Ectodermal cell (in vitro differentiated cells): ENCODE measurements around the gene SCN4A.
"Not testable (repeated sequence)": the region's sequence is repeated elsewhere in the genome, so short reads cannot be mapped to it uniquely, and the experiment has no call there.

Experiments
- H3K27ac ChIP-seq: 2 replicates; pipeline ENCODE4 v1.7.0; 2013; ENCODE audit warnings: mild to moderate bottlenecking, low read depth, low read length; ENCODE audit not compliant: insufficient read depth, poor library complexity, severe bottlenecking
- H3K27me3 ChIP-seq: 2 replicates; pipeline ENCODE4 v1.7.0; 2013; ENCODE audit warnings: mild to moderate bottlenecking, low read length; ENCODE audit not compliant: insufficient read depth, control insufficient read depth, poor library complexity, severe bottlenecking
- H3K36me3 ChIP-seq: one replicate; pipeline ENCODE4 v1.7.0; 2013; ENCODE audit warnings: low read length; ENCODE audit not compliant: control insufficient read depth, insufficient read depth
- H3K4me1 ChIP-seq: one replicate; pipeline ENCODE4 v1.7.0; 2013; ENCODE audit warnings: low read length; ENCODE audit not compliant: control insufficient read depth, insufficient read depth
- H3K4me3 ChIP-seq: 2 replicates; pipeline ENCODE4 v1.7.0; 2013; ENCODE audit warnings: low read depth, low read length, control low read depth; ENCODE audit not compliant: insufficient read depth
- H3K9me3 ChIP-seq: 2 replicates; pipeline ENCODE4 v1.7.0; 2013; ENCODE audit warnings: mild to moderate bottlenecking, low read length, moderate library complexity; ENCODE audit not compliant: control insufficient read depth
- WGBS, 2 experiments: methylation state at CpG; one replicate each; pipeline ENCODE4 v1.1.7; 2013; ENCODE audit warnings: missing lambda C conversion rate in 2 of 2; 5-methylcytosine and 5-hydroxymethylcytosine counted together

The SCN4A gene

DNA sequence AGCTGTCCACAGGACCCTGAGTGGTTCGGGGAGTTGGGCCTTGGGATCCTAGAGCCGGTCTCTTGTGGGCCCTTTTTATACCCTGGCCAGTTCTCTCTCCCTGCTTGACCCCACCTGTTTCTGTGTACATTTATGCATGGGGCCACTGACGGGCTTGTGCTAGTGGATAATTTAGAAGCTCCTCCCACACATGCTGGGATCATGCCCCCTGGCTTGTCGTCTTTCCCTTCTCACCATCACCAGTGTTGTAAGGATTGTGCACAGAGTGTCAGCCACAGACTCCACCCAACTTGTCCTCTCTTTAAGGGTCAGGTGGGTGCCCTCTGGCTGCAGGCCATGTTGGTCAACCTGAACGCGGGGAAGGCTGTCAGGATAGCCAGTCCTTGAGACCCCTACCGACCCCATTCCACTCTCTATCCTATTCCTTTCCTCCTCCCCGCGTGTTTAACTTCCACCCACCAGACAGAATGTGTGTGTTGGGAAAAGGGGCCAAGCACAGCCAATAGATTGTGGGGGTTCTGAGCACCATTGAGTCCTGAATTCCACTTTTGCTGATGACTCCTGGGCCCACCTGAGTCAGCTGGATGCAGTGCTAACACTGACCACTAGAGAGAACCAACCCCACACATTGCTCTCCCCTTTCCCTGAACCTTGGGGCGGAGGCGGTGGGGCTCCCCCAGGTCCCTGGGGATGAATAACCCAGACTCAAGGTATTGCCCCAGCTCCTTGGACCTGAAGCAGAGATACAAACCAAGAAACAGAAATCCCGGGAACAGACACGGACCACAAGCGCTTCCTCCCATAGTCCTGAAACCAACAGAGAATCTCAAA is 76.0 kb downstream of the SCN4A start, which contains the start of gene CSH1:
Gene CSH1 (minus strand): TSS at position 51 of the 831 bp plus-strand sequence. CDS start 63 bp downstream, outside the sequence.
- not testable (repeated sequence) for H3K4me3 ChIP-seq, H3K4me1 ChIP-seq, H3K27ac ChIP-seq, H3K36me3 ChIP-seq, H3K9me3 ChIP-seq, H3K27me3 ChIP-seq
- 95 to 97% methylated on average over 3 to 9 of the region's 14 CpGs for WGBS, 2 experiments

DNA sequence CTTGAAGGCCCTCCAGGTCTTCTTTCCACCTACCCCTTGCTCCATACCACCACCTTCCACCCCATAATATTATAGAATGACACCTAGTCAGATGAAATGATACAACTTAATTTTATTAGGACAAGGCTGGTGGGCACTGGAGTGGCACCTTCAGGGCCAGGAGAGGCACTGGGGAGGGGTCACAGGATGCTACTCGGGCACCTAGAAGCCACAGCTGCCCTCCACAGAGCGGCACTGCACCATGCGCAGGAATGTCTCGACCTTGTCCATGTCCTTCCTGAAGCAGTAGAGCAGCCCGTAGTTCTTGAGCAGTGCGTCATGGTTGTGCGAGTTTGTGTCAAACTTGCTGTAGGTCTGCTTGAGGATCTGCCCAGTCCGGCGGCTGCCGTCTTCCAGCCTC is 77.9 kb downstream of the SCN4A start:
- not testable (repeated sequence) for H3K27ac ChIP-seq, H3K27me3 ChIP-seq, H3K9me3 ChIP-seq, H3K36me3 ChIP-seq, H3K4me3 ChIP-seq, H3K4me1 ChIP-seq
- WGBS, 2 experiments, result 88 to 98% methylated on average over 3 to 8 of the region's 10 CpGs

GRCh38 chr17:63894021-63894420 is 78.7 kb downstream of the SCN4A start:
- not testable (repeated sequence) for H3K9me3 ChIP-seq, H3K27me3 ChIP-seq, H3K27ac ChIP-seq, H3K4me3 ChIP-seq, H3K4me1 ChIP-seq, H3K36me3 ChIP-seq
- 78 to 79% methylated on average over 3 of the region's 3 CpGs for WGBS, 2 experiments

- 80 to 87% methylated on average over 7 of the region's 11 CpGs for WGBS, 2 experiments
- H3K4me3 ChIP-seq, H3K27me3 ChIP-seq, H3K27ac ChIP-seq, H3K36me3 ChIP-seq, H3K4me1 ChIP-seq, H3K9me3 ChIP-seq: not testable (repeated sequence)
Measured at GRCh38 chr17:63892316-63893037, 80.2 kb downstream of the SCN4A start.

GRCh38 chr17:63889026-63889848 is 83.5 kb downstream of the SCN4A start:
- not testable (repeated sequence) for H3K4me3 ChIP-seq, H3K27me3 ChIP-seq, H3K4me1 ChIP-seq, H3K27ac ChIP-seq, H3K36me3 ChIP-seq, H3K9me3 ChIP-seq
- WGBS, 2 experiments, result 58 to 68% methylated on average over 13 of the region's 13 CpGs
